ENCODE data around the gene UXT. TPM values are rescaled to one million over a fixed set of nuclear protein-coding genes. Genes with fewer than 3 reads are reported as not detected.

UXT gene
- total RNA-seq, 2 donors from 2014 or later: 75.5 to 173 TPM

GRCh38 chrX:47659421-47659726 is 394 bp upstream of the UXT start:
- Histone ChIP-seq H3K36me3 (no peaks in the 10 kb centered on the region), H3K27ac (peak overlapping the region; percentile 90 to 91), H3K4me1 (replicated peaks) (no peaks in the 10 kb centered on the region), H3K9me3 (no peaks in the 10 kb centered on the region), H3K27me3 (replicated peaks; ENCODE audit: insufficient read depth) (no peaks in the 10 kb centered on the region), H3K4me3 (peak overlapping the region; percentile 48 to 53)
- no peak for DNase-seq (ENCODE audit: low spot score)
- 25% methylated on average over 8 of the region's 8 CpGs for WGBS
- no peak for TF ChIP-seq POLR2AphosphoS5 (IDR thresholded peaks at IDR 0.05)
- TF ChIP-seq POLR2A (IDR thresholded peaks at IDR 0.05): no peak
- TF ChIP-seq, protein P1, sequence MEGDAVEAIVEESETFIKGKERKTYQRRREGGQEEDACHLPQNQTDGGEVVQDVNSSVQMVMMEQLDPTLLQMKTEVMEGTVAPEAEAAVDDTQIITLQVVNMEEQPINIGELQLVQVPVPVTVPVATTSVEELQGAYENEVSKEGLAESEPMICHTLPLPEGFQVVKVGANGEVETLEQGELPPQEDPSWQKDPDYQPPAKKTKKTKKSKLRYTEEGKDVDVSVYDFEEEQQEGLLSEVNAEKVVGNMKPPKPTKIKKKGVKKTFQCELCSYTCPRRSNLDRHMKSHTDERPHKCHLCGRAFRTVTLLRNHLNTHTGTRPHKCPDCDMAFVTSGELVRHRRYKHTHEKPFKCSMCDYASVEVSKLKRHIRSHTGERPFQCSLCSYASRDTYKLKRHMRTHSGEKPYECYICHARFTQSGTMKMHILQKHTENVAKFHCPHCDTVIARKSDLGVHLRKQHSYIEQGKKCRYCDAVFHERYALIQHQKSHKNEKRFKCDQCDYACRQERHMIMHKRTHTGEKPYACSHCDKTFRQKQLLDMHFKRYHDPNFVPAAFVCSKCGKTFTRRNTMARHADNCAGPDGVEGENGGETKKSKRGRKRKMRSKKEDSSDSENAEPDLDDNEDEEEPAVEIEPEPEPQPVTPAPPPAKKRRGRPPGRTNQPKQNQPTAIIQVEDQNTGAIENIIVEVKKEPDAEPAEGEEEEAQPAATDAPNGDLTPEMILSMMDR (IDR thresholded peaks at IDR 0.05): no peak
- intact Hi-C loops (cut with DNase I): no loop called here

GRCh38 chrX:47658301-47658683 is 688 bp downstream of the UXT start:
- Histone ChIP-seq H3K9me3 (no peaks in the 10 kb centered on the region), H3K36me3 (no peaks in the 10 kb centered on the region), H3K27me3 (replicated peaks; ENCODE audit: insufficient read depth) (no peaks in the 10 kb centered on the region), H3K4me3 (peak overlapping the region; percentile 48 to 53), H3K27ac (peak overlapping the region; percentile 90 to 91), H3K4me1 (replicated peaks) (no peaks in the 10 kb centered on the region)
- intact Hi-C loops (cut with DNase I): no loop called here
- no peak for DNase-seq (ENCODE audit: low spot score)
- 0% methylated on average over 13 of the region's 13 CpGs for WGBS
- peak; percentile 40 for TF ChIP-seq POLR2AphosphoS5 (IDR thresholded peaks at IDR 0.05)
- TF ChIP-seq, protein P1 (IDR thresholded peaks at IDR 0.05): no peak

DNA sequence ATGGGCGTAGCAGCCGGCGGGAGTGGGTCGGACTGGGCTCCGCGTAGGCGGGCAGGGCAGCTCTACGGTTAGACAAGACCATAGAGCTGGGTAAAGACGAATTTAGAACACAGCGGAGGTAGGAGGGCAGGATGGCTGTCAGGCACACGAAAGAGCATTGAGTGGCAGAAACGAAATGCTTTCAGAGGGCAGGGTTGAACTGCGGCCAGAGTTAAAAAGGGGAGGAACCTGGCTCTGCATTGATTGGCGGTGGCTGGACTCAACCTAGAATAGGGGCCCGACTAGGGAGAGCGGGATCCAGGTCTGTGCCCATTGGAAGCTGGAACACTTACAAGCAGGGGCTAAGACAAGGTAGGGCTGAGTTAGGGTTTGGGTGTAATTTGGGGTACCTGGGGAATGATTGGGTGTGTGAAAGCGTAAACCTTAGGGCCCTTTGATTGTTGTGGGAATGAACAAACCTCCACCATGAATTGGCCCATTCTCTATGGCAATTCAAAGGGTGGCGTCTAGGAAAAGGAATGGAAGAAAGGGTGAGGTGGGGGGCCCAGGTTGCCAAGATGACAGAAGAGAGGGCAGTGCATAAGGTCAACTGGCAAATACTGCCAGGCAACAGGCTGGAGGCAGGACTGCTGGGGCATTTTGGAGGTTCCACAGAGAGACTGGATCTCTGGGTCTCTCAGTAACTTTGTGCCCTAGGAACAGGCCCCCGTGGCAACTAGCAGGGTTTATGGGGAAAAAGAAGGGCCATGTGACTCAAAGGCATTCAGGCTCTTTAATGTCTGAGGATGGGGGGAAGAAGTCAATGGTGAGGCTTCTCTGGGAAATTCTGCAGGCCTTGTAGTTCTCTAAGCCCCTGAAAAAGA is 7.7 kb downstream of the UXT start:
- no peaks in the 10 kb centered on the region for H3K9me3 ChIP-seq
- no peak for DNase-seq (ENCODE audit: low spot score)
- TF ChIP-seq POLR2AphosphoS5 (IDR thresholded peaks at IDR 0.05) (no peak), POLR2A (IDR thresholded peaks at IDR 0.05) (peak; percentile 23)
- TF ChIP-seq, protein P1 (IDR thresholded peaks at IDR 0.05): no peak
- H3K27ac ChIP-seq: peak overlapping the region; percentile 70 to 81
- intact Hi-C loops (cut with DNase I): loop anchor here (5.0 kb wide), 1 partner anchor 109 kb away; no protein-coding TSS in a partner anchor
- WGBS: 11% methylated on average over 17 of the region's 19 CpGs
- no peaks in the 10 kb centered on the region for H3K27me3 ChIP-seq (replicated peaks; ENCODE audit: insufficient read depth)
- H3K4me3 ChIP-seq: peak overlapping the region; percentile 17 to 27
- no peaks in the 10 kb centered on the region for H3K4me1 ChIP-seq (replicated peaks)
- no peaks in the 10 kb centered on the region for H3K36me3 ChIP-seq

GRCh38 chrX:47650164-47651042 is 8.6 kb downstream of the UXT start, which contains the start of gene ELK1:
Gene ELK1 (minus strand): TSS chrX:47650563. CDS start chrX:47641441, 9,122 bp downstream.
- intact Hi-C loops (cut with DNase I): loop anchor here (5.0 kb wide), 1 partner anchor 108 kb away; no protein-coding TSS in a partner anchor
- Histone ChIP-seq H3K4me1 (replicated peaks) (no peaks in the 10 kb centered on the region), H3K36me3 (no peaks in the 10 kb centered on the region), H3K9me3 (no peaks in the 10 kb centered on the region), H3K27ac (peak within 1 kb of the TSS; percentile 81 to 84), H3K27me3 (replicated peaks; ENCODE audit: insufficient read depth) (no peaks in the 10 kb centered on the region), H3K4me3 (peak within 1 kb of the TSS; percentile 59 to 64)
- 0% methylated on average over 7 of the region's 65 CpGs for WGBS
- peak; percentile 96 for DNase-seq (ENCODE audit: low spot score)
- TF ChIP-seq POLR2A (IDR thresholded peaks at IDR 0.05): peak; percentile 61
- TF ChIP-seq, protein P1 (IDR thresholded peaks at IDR 0.05): peak in 1 of 4 experiments; percentile 8
- TF ChIP-seq POLR2AphosphoS5 (IDR thresholded peaks at IDR 0.05): peak; percentile 76
